Activated naive CD8-positive, alpha-beta T cell treated with anti-CD3 and anti-CD28 coated beads, Interleukin-2, amount 10 ng/mL, durations not matched to agents 7 days and 5 days (primary cell): ENCODE measurements around the gene DDX20. TPM values are rescaled to one million over a fixed set of nuclear protein-coding genes. Genes with fewer than 3 reads are reported as not detected.

Experiments used
- ATAC-seq: fragments of 150-1000 bp; cut with Tn5 transposase; one replicate; pipeline ENCODE4 v1.10.0; 2021; ENCODE audit warnings: low read depth, moderate library complexity
- POLR2A ChIA-PET: fragments of 350-600 bp; sonication (Branson Sonifier 250); formaldehyde crosslinking; loops from one replicate; lab custom pipeline; 2021; ENCODE audit warnings: antibody characterized with exemption; lab: Charles Lee
- DNase-seq: peaks from one replicate; pipeline ENCODE4 v3.0.0; 2021
- H3K27ac Mint-ChIP-seq: one replicate; pipeline ENCODE4 v1.8.0; 2022; ENCODE audit warnings: mild to moderate bottlenecking, mixed read lengths
- H3K27me3 Mint-ChIP-seq: one replicate; pipeline ENCODE4 v1.8.0; 2022; ENCODE audit warnings: mild to moderate bottlenecking, moderate library complexity, mixed read lengths
- H3K36me3 Mint-ChIP-seq: one replicate; pipeline ENCODE4 v1.8.0; 2021; ENCODE audit warnings: mild to moderate bottlenecking, mixed read lengths
- H3K4me1 Mint-ChIP-seq: one replicate; pipeline ENCODE4 v1.8.0; 2021; ENCODE audit warnings: mixed read lengths
- H3K4me3 Mint-ChIP-seq: one replicate; pipeline ENCODE4 v1.8.0; 2022; ENCODE audit warnings: mild to moderate bottlenecking, moderate library complexity, mixed read lengths
- H3K9me3 Mint-ChIP-seq: one replicate; pipeline ENCODE4 v1.8.0; 2021; ENCODE audit warnings: mixed read lengths
- total RNA-seq, 2 experiments: library from RNA; stranded (reverse); gene quantifications; one replicate each; pipeline ENCODE4 v1.2.3, GENCODE V29; 2021

The DDX20 gene
- total RNA-seq, 2 experiments from 2014 or later = 15.0 to 16.5 TPM

DNA sequence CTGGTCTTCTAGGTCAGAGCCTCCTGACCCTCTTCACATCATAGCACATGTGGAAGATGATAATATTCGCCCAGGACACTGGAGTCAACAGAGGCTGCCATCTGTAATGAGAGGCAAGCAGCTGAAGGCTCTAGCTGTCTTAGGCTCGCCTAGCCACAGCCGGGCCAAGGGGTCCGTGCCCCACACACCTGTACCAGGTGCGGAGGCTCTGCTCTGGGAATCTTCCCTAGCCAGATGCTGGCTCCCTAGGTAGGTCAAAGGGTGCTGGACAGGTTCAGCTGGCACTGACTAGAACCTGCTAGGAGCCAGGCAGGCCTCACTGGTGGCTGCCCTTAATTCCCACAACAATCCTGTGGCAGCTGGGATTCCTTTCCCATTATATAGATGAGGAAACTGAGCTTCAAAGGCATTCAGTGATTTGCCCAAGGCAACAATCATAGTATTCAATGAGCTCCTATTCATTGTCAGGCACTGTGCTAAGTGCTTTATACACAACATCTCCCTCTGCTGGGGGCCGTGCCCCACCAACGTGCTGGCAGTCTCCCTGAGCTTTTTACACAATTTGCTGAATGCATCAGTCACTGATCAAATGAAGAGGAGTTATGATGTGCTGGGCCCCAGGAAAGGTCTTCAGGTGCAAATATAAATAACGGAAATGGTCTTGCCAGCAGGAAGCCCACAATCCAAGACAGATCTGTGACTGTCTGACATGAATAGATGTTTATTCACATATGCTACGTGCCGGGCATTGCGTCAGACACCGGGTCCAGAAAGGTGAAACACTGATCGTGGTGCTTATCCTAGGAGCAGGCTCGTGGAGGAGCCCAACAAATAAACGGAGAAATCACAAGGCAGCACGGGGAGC is 58.0 kb downstream of the DDX20 start:
- Mint-ChIP-seq H3K9me3 (no peaks in the 10 kb centered on the region), H3K4me3 (no peak overlapping the region), H3K36me3 (no peaks in the 10 kb centered on the region), H3K27me3 (peaks cover 7% of the 10 kb centered on the region), H3K27ac (no peak overlapping the region), H3K4me1 (no peaks in the 10 kb centered on the region)
- POLR2A ChIA-PET = no interaction called here
- no peak for ATAC-seq
- no peak for DNase-seq

- Mint-ChIP-seq H3K9me3 (no peaks in the 10 kb centered on the region), H3K4me3 (no peak overlapping the region), H3K36me3 (no peaks in the 10 kb centered on the region), H3K4me1 (no peaks in the 10 kb centered on the region), H3K27me3 (peaks cover 7% of the 10 kb centered on the region), H3K27ac (no peak overlapping the region)
- DNase-seq (no peak), ATAC-seq (no peak)
- POLR2A ChIA-PET = no interaction called here
These were observed 58.6 kb downstream of the DDX20 start for GRCh38 chr1:111814305-111814628.

GRCh38 chr1:111814642-111815041 is 58.9 kb downstream of the DDX20 start:
- DNase-seq (no peak), ATAC-seq (no peak)
- no peaks in the 10 kb centered on the region for H3K4me1 Mint-ChIP-seq
- no peaks in the 10 kb centered on the region for H3K9me3 Mint-ChIP-seq
- no peaks in the 10 kb centered on the region for H3K36me3 Mint-ChIP-seq
- H3K4me3 Mint-ChIP-seq = no peak overlapping the region
- peaks cover 7% of the 10 kb centered on the region for H3K27me3 Mint-ChIP-seq
- POLR2A ChIA-PET = no interaction called here
- no peak overlapping the region for H3K27ac Mint-ChIP-seq

Other genes starting within 250 kb of the DDX20 start
- gene RAP1A, start 136.1 kb upstream of the DDX20 start, total RNA-seq = 100 to 1,000 TPM; 134 to 139 TPM
- 1 to 10 TPM; 1.6 to 2.0 TPM for gene INKA2, start 16.5 kb upstream of the DDX20 start, total RNA-seq
- not detected for gene KCND3, start 233.8 kb downstream of the DDX20 start, total RNA-seq